H1 (cell line): ENCODE results near the gene COX5A. TPM values are rescaled to one million over a fixed set of nuclear protein-coding genes. Genes with fewer than 3 reads are reported as not detected.

Source experiments
- BACH1 ChIP-seq: IDR thresholded peaks from 2 replicates; pipeline ENCODE4 v1.6.1; 2012; ENCODE audit warnings: low read length, improper control_type of control experiment
- BRCA1 ChIP-seq: IDR thresholded peaks from 2 replicates; pipeline ENCODE4 v1.6.1; 2012; ENCODE audit warnings: low read depth, low read length, improper control_type of control experiment
- CBX5 ChIP-seq: fragments of 300-800, 300-1000 bp; sonication (generic); IDR thresholded peaks from 2 replicates; pipeline ENCODE4 v1.7.1; 2016; ENCODE audit warnings: antibody characterized with exemption, low read length, low read depth
- CHD7 ChIP-seq: fragments of 300-600 bp; sonication (generic); IDR thresholded peaks from 2 replicates; pipeline ENCODE4 v1.7.1; 2012; ENCODE audit warnings: low read length, moderate library complexity, mild to moderate bottlenecking, inconsistent platforms; ENCODE audit not compliant: insufficient replicate concordance
- FOSL1 ChIP-seq: IDR thresholded peaks from 2 replicates; pipeline ENCODE4 v1.6.1; 2011; ENCODE audit warnings: mild to moderate bottlenecking, low read depth, low read length, moderate library complexity; ENCODE audit not compliant: insufficient read depth
- GTF2F1 ChIP-seq: IDR thresholded peaks from 2 replicates; pipeline ENCODE4 v1.6.1; 2012; ENCODE audit warnings: low read depth, low read length, improper control_type of control experiment, borderline replicate concordance
- HDAC6 ChIP-seq: IDR thresholded peaks from one replicate; pipeline ENCODE4 v1.7.1; 2012; ENCODE audit warnings: low read depth, mild to moderate bottlenecking, inconsistent platforms, low read length, moderate library complexity
- RNF2 ChIP-seq: fragments of 200-900, 300-1000 bp; sonication (generic); IDR thresholded peaks from 2 replicates; pipeline ENCODE4 v1.7.1; 2016; ENCODE audit warnings: borderline replicate concordance, low read depth, mild to moderate bottlenecking, antibody characterized with exemption, low read length; ENCODE audit not compliant: poor library complexity, severe bottlenecking; ENCODE audit errors: missing control alignments
- RXRA ChIP-seq: IDR thresholded peaks from 2 replicates; pipeline ENCODE4 v1.6.1; 2011; ENCODE audit warnings: low read depth, mild to moderate bottlenecking, low read length, moderate library complexity; ENCODE audit not compliant: insufficient read depth
- YY1 ChIP-seq: IDR thresholded peaks from 2 replicates; pipeline ENCODE4 v1.6.1; 2011; ENCODE audit warnings: low read depth, mild to moderate bottlenecking, low read length
- ZNF274 ChIP-seq: IDR thresholded peaks from 2 replicates; pipeline ENCODE4 v1.7.0; 2012; ENCODE audit warnings: low read length, borderline replicate concordance; ENCODE audit errors: extremely low read depth
- polyA plus RNA-seq, 7 experiments: library from polyadenylated mRNA; depleted of rRNA in 3 of 7; stranded (reverse) in 5 of 7; unstranded in 2 of 7; fragments of >200 nt in 5 of 7; fragments of 200-250 nt in 2 of 7; gene quantifications; 1 replicate in 5 of 7; 2 replicates in 1 of 7; 4 replicates in 1 of 7; pipeline versions ENCODE4 v1.2.1 to v1.2.3, GENCODE V29; 2011 to 2013; ENCODE audit warnings: missing spikeins in 2 of 7, mixed read lengths in 2 of 7
- total RNA-seq: library from RNA; stranded (reverse); fragmentation: NEBNext Ultra II Directional; extraction: Animal tissue kit (Norgen Biotek cat#: 25700); gene quantifications from 2 replicates; pipeline ENCODE4 v1.2.1, GENCODE V29; 2021

The COX5A gene
- total and polyA plus RNA-seq, 2 of the 8 experiments (the other 6 are each of a cell fraction or from before 2014, with no cell fraction given): 270 to 367 TPM

- TF ChIP-seq CHD7 (no peak), FOSL1 (no peak), RXRA (no peak), GTF2F1 (no peak), HDAC6 (no peak), ZNF274 (no peak), RNF2 (no peak), BACH1 (no peak), CBX5 (no peak), BRCA1 (no peak), YY1 (peak; percentile 93)
These were observed 31.3 kb downstream of the COX5A start, which contains the start of gene FAM219B (continued) for GRCh38 chr15:74906450-74907162.
